ENCODE data around the gene OSTC. TPM values are rescaled to one million over a fixed set of nuclear protein-coding genes. Genes with fewer than 3 reads are reported as not detected.

OSTC gene
- polyA plus RNA-seq, 1 of the 3 experiments (the other 2 are of a cell fraction), result 107 TPM

- Histone ChIP-seq H3K4me2 (no peak overlapping the region), H3K9me2 (no peaks in the 10 kb centered on the region), H3K36me3 (replicated peaks in 1 of 2; ENCODE audit: control insufficient read depth in 1 of 2, insufficient read depth in 2 of 2, low read length in 1 of 2) (no peaks in the 10 kb centered on the region), H3K4me1 (ENCODE audit: control insufficient read depth in 1 of 2, insufficient read depth in 2 of 2, low read depth in 1 of 2, low read length in 1 of 2) (no peaks in the 10 kb centered on the region), H4K20me1 (ENCODE audit: insufficient read depth) (no peaks in the 10 kb centered on the region), H3K27me3 (ENCODE audit: insufficient read depth) (peaks cover 6% of the 10 kb centered on the region; the same call in 1 of the 2 replicates), H3K4me3 (ENCODE audit: low read depth in 2 of 2, low read length in 1 of 2) (no peak overlapping the region), H3K9ac (no peak overlapping the region), H3K27ac (ENCODE audit: low read depth in 2 of 2, low read length in 1 of 2) (no peak overlapping the region), H3F3A (replicated peaks; ENCODE audit: insufficient read depth) (no peaks in the 10 kb centered on the region), H3K79me2 (ENCODE audit: insufficient read depth) (no peaks in the 10 kb centered on the region), H3K9me3 (no peaks in the 10 kb centered on the region), H2AFZ (ENCODE audit: low read depth) (no peak overlapping the region)
- TF ChIP-seq TCF12 (IDR thresholded peaks at IDR 0.05), result peak; percentile 25; the same call in 1 of the 2 replicates
- no peak for TF ChIP-seq RFX5 (IDR thresholded peaks at IDR 0.05; ENCODE audit: low read length)
- TF ChIP-seq FOSL2 (IDR thresholded peaks at IDR 0.05; ENCODE audit: borderline replicate concordance, low read depth), result no peak
- no peak for TF ChIP-seq FOXM1 (IDR thresholded peaks at IDR 0.05; ENCODE audit: low read depth)
- TF ChIP-seq GATA2 (CRISPR knock-in tag; IDR thresholded peaks at IDR 0.05), result no peak
- no peak for TF ChIP-seq ELF1 (IDR thresholded peaks at IDR 0.05)
- no peak for TF ChIP-seq TAF1 (IDR thresholded peaks at IDR 0.05; ENCODE audit: borderline replicate concordance, low read depth, low read length)
- TF ChIP-seq TEAD4 (IDR thresholded peaks at IDR 0.05; ENCODE audit: borderline replicate concordance, insufficient read depth), result no peak
- CTCF ChIA-PET, result no interaction called here
- POLR2A ChIA-PET, result no interaction called here
- 5% methylated on average over 4 of the region's 4 CpGs for WGBS (ENCODE audit: low lambda C conversion rate)
- no peak for DNase-seq
Measured at GRCh38 chr4:108706289-108706688, 55.9 kb downstream of the OSTC start.

- H4K20me1 ChIP-seq (ENCODE audit: insufficient read depth), result no peaks in the 10 kb centered on the region
- CTCF ChIA-PET, result interaction anchor here (0.7 kb wide), 1 partner anchor 1115 kb away, joined by 3 read pairs; no protein-coding TSS in a partner anchor
- no peak overlapping the region for H3K4me2 ChIP-seq
Measured at GRCh38 chr4:108709234-108709633, 58.8 kb downstream of the OSTC start.

GRCh38 chr4:108709722-108710121, 59.3 kb downstream of the OSTC start:
- Histone ChIP-seq H3K4me1 (ENCODE audit: control insufficient read depth in 1 of 2, insufficient read depth in 2 of 2, low read depth in 1 of 2, low read length in 1 of 2) (no peaks in the 10 kb centered on the region), H3K4me3 (ENCODE audit: low read depth in 2 of 2, low read length in 1 of 2) (no peak overlapping the region), H3K36me3 (replicated peaks in 1 of 2; ENCODE audit: control insufficient read depth in 1 of 2, insufficient read depth in 2 of 2, low read length in 1 of 2) (no peaks in the 10 kb centered on the region), H4K20me1 (ENCODE audit: insufficient read depth) (no peaks in the 10 kb centered on the region), H3K9me3 (no peaks in the 10 kb centered on the region), H2AFZ (ENCODE audit: low read depth) (no peak overlapping the region), H3K4me2 (no peak overlapping the region), H3K9me2 (no peaks in the 10 kb centered on the region), H3F3A (replicated peaks; ENCODE audit: insufficient read depth) (no peaks in the 10 kb centered on the region), H3K27ac (ENCODE audit: low read depth in 2 of 2, low read length in 1 of 2) (no peak overlapping the region), H3K27me3 (ENCODE audit: insufficient read depth) (peaks cover 6% of the 10 kb centered on the region; the same call in 1 of the 2 replicates), H3K79me2 (ENCODE audit: insufficient read depth) (no peaks in the 10 kb centered on the region), H3K9ac (no peak overlapping the region)
- ChIA-PET CTCF (interaction anchor here (0.7 to 0.9 kb wide), 2 partner anchors 13 to 1115 kb away, joined by 3 read pairs; no protein-coding TSS in a partner anchor), POLR2A (no interaction called here)
- no peak for DNase-seq
- 6% methylated on average over 7 of the region's 7 CpGs for WGBS (ENCODE audit: low lambda C conversion rate)
- no peak for TF ChIP-seq FOXJ3 (CRISPR knock-in tag; IDR thresholded peaks at IDR 0.05)
- no peak for TF ChIP-seq MAX (IDR thresholded peaks at IDR 0.05; ENCODE audit: low read depth)
- TF ChIP-seq SMC3 (IDR thresholded peaks at IDR 0.05; ENCODE audit: low read depth, low read length), result no peak
- TF ChIP-seq CHD2 (IDR thresholded peaks at IDR 0.05; ENCODE audit: low read length, partially characterized antibody), result no peak
- TF ChIP-seq USF1 (IDR thresholded peaks at IDR 0.05; ENCODE audit: borderline replicate concordance, low read depth), result no peak
- TF ChIP-seq MEF2A (IDR thresholded peaks at IDR 0.05; ENCODE audit: borderline replicate concordance, low read depth), result no peak
- TF ChIP-seq EZH2phosphoT487 (IDR thresholded peaks at IDR 0.05; ENCODE audit: borderline replicate concordance, low read depth), result no peak
- no peak for TF ChIP-seq REST (IDR thresholded peaks at IDR 0.05; ENCODE audit: low read depth, low read length)
- no peak for TF ChIP-seq TCF12 (IDR thresholded peaks at IDR 0.05)
- no peak for TF ChIP-seq YY1 (IDR thresholded peaks at IDR 0.05; ENCODE audit: low read depth)
- TF ChIP-seq FOSL2 (IDR thresholded peaks at IDR 0.05; ENCODE audit: borderline replicate concordance, low read depth), result no peak
- no peak for TF ChIP-seq EP300 (IDR thresholded peaks at IDR 0.05; ENCODE audit: borderline replicate concordance in 1 of 2, low read depth in 1 of 2, low read length in 1 of 2)
- TF ChIP-seq FOXM1 (IDR thresholded peaks at IDR 0.05; ENCODE audit: low read depth), result no peak
- TF ChIP-seq GATA2 (CRISPR knock-in tag; IDR thresholded peaks at IDR 0.05), result no peak
- no peak for TF ChIP-seq NFIC (IDR thresholded peaks at IDR 0.05; ENCODE audit: borderline replicate concordance)

More at GRCh38 chr4:108709234-108709633, 58.8 kb downstream of the OSTC start:
- Histone ChIP-seq H2AFZ (ENCODE audit: low read depth) (no peak overlapping the region), H3K9ac (no peak overlapping the region), H3K27ac (ENCODE audit: low read depth in 2 of 2, low read length in 1 of 2) (no peak overlapping the region), H3K79me2 (ENCODE audit: insufficient read depth) (no peaks in the 10 kb centered on the region), H3K27me3 (ENCODE audit: insufficient read depth) (peaks cover 6% of the 10 kb centered on the region; the same call in 1 of the 2 replicates), H3K9me2 (no peaks in the 10 kb centered on the region), H3K4me3 (ENCODE audit: low read depth in 2 of 2, low read length in 1 of 2) (no peak overlapping the region), H3K36me3 (replicated peaks in 1 of 2; ENCODE audit: control insufficient read depth in 1 of 2, insufficient read depth in 2 of 2, low read length in 1 of 2) (no peaks in the 10 kb centered on the region), H3K9me3 (no peaks in the 10 kb centered on the region), H3K4me1 (ENCODE audit: control insufficient read depth in 1 of 2, insufficient read depth in 2 of 2, low read depth in 1 of 2, low read length in 1 of 2) (no peaks in the 10 kb centered on the region), H3F3A (replicated peaks; ENCODE audit: insufficient read depth) (no peaks in the 10 kb centered on the region)
- DNase-seq, result no peak
- POLR2A ChIA-PET, result no interaction called here
- TF ChIP-seq ELF1 (IDR thresholded peaks at IDR 0.05) (no peak), TCF12 (IDR thresholded peaks at IDR 0.05) (no peak)
- 14% methylated on average over 7 of the region's 10 CpGs for WGBS (ENCODE audit: low lambda C conversion rate)

Measured in SK-N-SH (cell line).